SHP77 treated with DMSO at 0.1 percent for 48 hours (cell line): Measurements from ENCODE around the gene RREB1.

ENCODE experiments used
- DNase-seq: peaks from one replicate; lab custom pipeline; 2025; lab: John Stamatoyannopoulos, UW

RREB1 gene

GRCh38 chr6:7222197-7222596, 114.4 kb downstream of the RREB1 start:
- no peak for DNase-seq

GRCh38 chr6:7224731-7225130, 117.0 kb downstream of the RREB1 start:
- no peak for DNase-seq

GRCh38 chr6:7228662-7229375, 121.1 kb downstream of the RREB1 start:
- DNase-seq: no peak

GRCh38 chr6:7229376-7230326, 121.9 kb downstream of the RREB1 start:
- DNase-seq: no peak

GRCh38 chr6:7230327-7230691, 122.5 kb downstream of the RREB1 start:
- no peak for DNase-seq

GRCh38 chr6:7230956-7231713, 123.4 kb downstream of the RREB1 start:
- DNase-seq: no peak

- no peak for DNase-seq
Measured at GRCh38 chr6:7232351-7232750, 124.6 kb downstream of the RREB1 start.

- DNase-seq: no peak
Measured at GRCh38 chr6:7234547-7234946, 126.8 kb downstream of the RREB1 start.

GRCh38 chr6:7235712-7236305, 128.0 kb downstream of the RREB1 start:
- DNase-seq: no peak

- no peak for DNase-seq
Measured at GRCh38 chr6:7236306-7237209, 128.8 kb downstream of the RREB1 start.

- no peak for DNase-seq
Measured at GRCh38 chr6:7237653-7238188, 130.0 kb downstream of the RREB1 start.

- no peak for DNase-seq
Measured at GRCh38 chr6:7238526-7238899, 130.8 kb downstream of the RREB1 start.

GRCh38 chr6:7238900-7239589, 131.3 kb downstream of the RREB1 start:
- peak; percentile 26 for DNase-seq

GRCh38 chr6:7239590-7239948, 131.8 kb downstream of the RREB1 start:
- no peak for DNase-seq

- DNase-seq: no peak
Measured at GRCh38 chr6:7240351-7240750, 132.6 kb downstream of the RREB1 start.

- DNase-seq: no peak
Measured at GRCh38 chr6:7241160-7241559, 133.4 kb downstream of the RREB1 start.

GRCh38 chr6:7241709-7242645, 134.2 kb downstream of the RREB1 start:
- DNase-seq: no peak

GRCh38 chr6:7242835-7243178, 135.0 kb downstream of the RREB1 start:
- DNase-seq: no peak
